ENCODE results near the gene TAF13. TPM values are rescaled to one million over a fixed set of nuclear protein-coding genes. Genes with fewer than 3 reads are reported as not detected.

Gene TAF13
- total and polyA plus RNA-seq, 2 of the 4 experiments (the other 2 are of a cell fraction), result 13.1 to 42.5 TPM

DNA sequence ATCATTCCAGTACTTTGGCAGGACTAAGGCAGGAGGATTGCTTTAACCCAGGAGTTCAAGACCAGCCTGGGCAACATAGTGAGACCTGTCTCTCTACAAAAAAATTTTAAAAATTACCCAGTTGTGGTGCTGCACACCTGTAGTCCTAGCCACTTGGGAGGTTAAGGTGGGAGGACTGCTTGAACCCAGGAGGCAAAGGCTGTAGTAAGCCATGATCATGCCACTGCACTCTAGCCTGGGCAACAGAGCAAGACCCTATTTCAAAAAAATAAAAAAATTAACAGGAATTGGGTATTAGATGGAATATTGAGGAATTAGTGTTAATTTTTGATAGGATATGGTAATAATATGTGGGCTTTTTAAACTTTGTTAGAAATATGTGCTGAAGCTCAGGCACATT is 16.8 kb downstream of the TAF13 start:
- Histone ChIP-seq H4K8ac (ENCODE audit: low read depth in 2 of 2, low read length in 2 of 2) (no peak overlapping the region), H3K18ac (ENCODE audit: low read depth, low read length) (no peak overlapping the region), H2AK5ac (ENCODE audit: low read depth, low read length) (no peak overlapping the region), H3K56ac (ENCODE audit: extremely low read depth, insufficient read depth, low read length) (no peak overlapping the region), H3K36me3 (ENCODE audit: control insufficient read depth, insufficient read depth, low read length) (peaks cover 5% of the 10 kb centered on the region), H3K4me2 (ENCODE audit: low read depth, low read length) (no peak overlapping the region), H3K23ac (ENCODE audit: low read depth, low read length) (no peak overlapping the region), H3K27ac (ENCODE audit: insufficient read depth, low read length) (no peak overlapping the region), H3K27me3 (ENCODE audit: control insufficient read depth, insufficient read depth, low read length) (no peaks in the 10 kb centered on the region), H2BK15ac (ENCODE audit: low read depth, low read length) (no peak overlapping the region), H3K79me1 (ENCODE audit: low read depth in 1 of 2, low read length in 2 of 2) (no peaks in the 10 kb centered on the region; a peak in 1 of 4 replicates), H3K14ac (replicated peaks; ENCODE audit: low read depth, low read length) (no peak overlapping the region), H2BK120ac (ENCODE audit: low read depth, low read length) (no peak overlapping the region), H3K9me3 (ENCODE audit: control insufficient read depth, insufficient read depth, low read length) (no peaks in the 10 kb centered on the region), H4K91ac (ENCODE audit: insufficient read depth, low read depth, low read length) (no peak overlapping the region), H3K9ac (ENCODE audit: low read depth, low read length) (no peak overlapping the region), H2BK20ac (ENCODE audit: low read depth, low read length) (no peak overlapping the region), H3K4me1 (ENCODE audit: control insufficient read depth, insufficient read depth, low read length) (no peaks in the 10 kb centered on the region), H3K4ac (ENCODE audit: low read depth, low read length) (no peak overlapping the region), H4K20me1 (ENCODE audit: insufficient read depth, low read length) (no peaks in the 10 kb centered on the region), H4K5ac (ENCODE audit: low read depth, low read length) (no peak overlapping the region), H3K9me1 (ENCODE audit: insufficient read depth, low read length) (no peaks in the 10 kb centered on the region), H2AFZ (replicated peaks; ENCODE audit: low read length, poor library complexity) (no peak overlapping the region), H2BK5ac (ENCODE audit: low read depth, low read length, poor library complexity, severe bottlenecking) (no peak overlapping the region), H3K4me3 (ENCODE audit: insufficient read depth, low read depth, low read length) (no peak overlapping the region), H2AK9ac (replicated peaks; ENCODE audit: low read depth, low read length, poor library complexity) (no peak overlapping the region)
- no TSS peak for BruUV-seq (replicated peaks)
- DNase-seq, result no peak
- no peak for ATAC-seq (ENCODE audit: low read depth)
- TF ChIP-seq RFX5 (IDR thresholded peaks at IDR 0.05; ENCODE audit: low read depth, low read length), result no peak
- TF ChIP-seq CHD1 (IDR thresholded peaks at IDR 0.05; ENCODE audit: low read depth, low read length), result no peak
- no peak for TF ChIP-seq CEBPB (IDR thresholded peaks at IDR 0.05; ENCODE audit: low read depth, low read length)
- TF ChIP-seq RCOR1 (IDR thresholded peaks at IDR 0.05; ENCODE audit: insufficient replicate concordance, low read length), result no peak
- no peak for TF ChIP-seq NFE2L2 (IDR thresholded peaks at IDR 0.05; ENCODE audit: low read depth, low read length)
- TF ChIP-seq BHLHE40 (IDR thresholded peaks at IDR 0.05; ENCODE audit: low read depth, low read length), result no peak
- TF ChIP-seq MAZ (IDR thresholded peaks at IDR 0.05; ENCODE audit: borderline replicate concordance, low read depth, low read length), result no peak
- no peak for TF ChIP-seq POLR2A (IDR thresholded peaks at IDR 0.05; ENCODE audit: low read depth, low read length)
- TF ChIP-seq RAD21 (IDR thresholded peaks at IDR 0.05; ENCODE audit: low read length), result no peak
- TF ChIP-seq MXI1 (IDR thresholded peaks at IDR 0.05; ENCODE audit: borderline replicate concordance, low read depth, low read length), result no peak
- TF ChIP-seq, protein P1, sequence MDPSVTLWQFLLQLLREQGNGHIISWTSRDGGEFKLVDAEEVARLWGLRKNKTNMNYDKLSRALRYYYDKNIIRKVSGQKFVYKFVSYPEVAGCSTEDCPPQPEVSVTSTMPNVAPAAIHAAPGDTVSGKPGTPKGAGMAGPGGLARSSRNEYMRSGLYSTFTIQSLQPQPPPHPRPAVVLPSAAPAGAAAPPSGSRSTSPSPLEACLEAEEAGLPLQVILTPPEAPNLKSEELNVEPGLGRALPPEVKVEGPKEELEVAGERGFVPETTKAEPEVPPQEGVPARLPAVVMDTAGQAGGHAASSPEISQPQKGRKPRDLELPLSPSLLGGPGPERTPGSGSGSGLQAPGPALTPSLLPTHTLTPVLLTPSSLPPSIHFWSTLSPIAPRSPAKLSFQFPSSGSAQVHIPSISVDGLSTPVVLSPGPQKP (IDR thresholded peaks at IDR 0.05; ENCODE audit: borderline replicate concordance, low read depth, low read length), result no peak
- no peak for TF ChIP-seq FOS (IDR thresholded peaks at IDR 0.05; ENCODE audit: low read depth, low read length)
- TF ChIP-seq, protein P2, sequence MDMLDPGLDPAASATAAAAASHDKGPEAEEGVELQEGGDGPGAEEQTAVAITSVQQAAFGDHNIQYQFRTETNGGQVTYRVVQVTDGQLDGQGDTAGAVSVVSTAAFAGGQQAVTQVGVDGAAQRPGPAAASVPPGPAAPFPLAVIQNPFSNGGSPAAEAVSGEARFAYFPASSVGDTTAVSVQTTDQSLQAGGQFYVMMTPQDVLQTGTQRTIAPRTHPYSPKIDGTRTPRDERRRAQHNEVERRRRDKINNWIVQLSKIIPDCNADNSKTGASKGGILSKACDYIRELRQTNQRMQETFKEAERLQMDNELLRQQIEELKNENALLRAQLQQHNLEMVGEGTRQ (IDR thresholded peaks at IDR 0.05; ENCODE audit: low read depth, low read length), result no peak
- TF ChIP-seq SMC3 (IDR thresholded peaks at IDR 0.05; ENCODE audit: low read depth, low read length), result no peak
- TF ChIP-seq, protein P3, sequence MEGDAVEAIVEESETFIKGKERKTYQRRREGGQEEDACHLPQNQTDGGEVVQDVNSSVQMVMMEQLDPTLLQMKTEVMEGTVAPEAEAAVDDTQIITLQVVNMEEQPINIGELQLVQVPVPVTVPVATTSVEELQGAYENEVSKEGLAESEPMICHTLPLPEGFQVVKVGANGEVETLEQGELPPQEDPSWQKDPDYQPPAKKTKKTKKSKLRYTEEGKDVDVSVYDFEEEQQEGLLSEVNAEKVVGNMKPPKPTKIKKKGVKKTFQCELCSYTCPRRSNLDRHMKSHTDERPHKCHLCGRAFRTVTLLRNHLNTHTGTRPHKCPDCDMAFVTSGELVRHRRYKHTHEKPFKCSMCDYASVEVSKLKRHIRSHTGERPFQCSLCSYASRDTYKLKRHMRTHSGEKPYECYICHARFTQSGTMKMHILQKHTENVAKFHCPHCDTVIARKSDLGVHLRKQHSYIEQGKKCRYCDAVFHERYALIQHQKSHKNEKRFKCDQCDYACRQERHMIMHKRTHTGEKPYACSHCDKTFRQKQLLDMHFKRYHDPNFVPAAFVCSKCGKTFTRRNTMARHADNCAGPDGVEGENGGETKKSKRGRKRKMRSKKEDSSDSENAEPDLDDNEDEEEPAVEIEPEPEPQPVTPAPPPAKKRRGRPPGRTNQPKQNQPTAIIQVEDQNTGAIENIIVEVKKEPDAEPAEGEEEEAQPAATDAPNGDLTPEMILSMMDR (conservative IDR thresholded peaks at IDR 0.05; ENCODE audit: low read depth, low read length), result no peak
- TF ChIP-seq MAFK (IDR thresholded peaks at IDR 0.05; ENCODE audit: low read depth, low read length), result no peak
- dilution Hi-C loops (cut with HindIII; ENCODE audit: low sequenced_read_pairs, unreplicated experiment), result no loop called here
- CTCF ChIA-PET, result no interaction called here
- intact Hi-C loops (cut with micrococcal nuclease), result no loop called here
- in situ Hi-C loops (cut with MboI; ENCODE audit: low sequenced_read_pairs), result no loop called here
- POLR2A ChIA-PET (ENCODE audit: unreplicated experiment), result no interaction called here

Data from IMR-90 (cell line).